Measurements from ENCODE around the gene NFRKB.

GRCh38 chr11:129910360-129910759, 15.0 kb upstream of the NFRKB start:
- TF ChIP-seq POLR2A (IDR thresholded peaks at IDR 0.05) (no peak), CTCF (IDR thresholded peaks at IDR 0.05) (no peak)

All from thyroid gland (tissue), 4 donors.